Ovary (tissue), 9 donors: ENCODE results near the gene MTG1. TPM values are rescaled to one million over a fixed set of nuclear protein-coding genes. Genes with fewer than 3 reads are reported as not detected.
"Not testable (repeated sequence)": the region's sequence is repeated elsewhere in the genome, so short reads cannot be mapped to it uniquely, and the experiment has no call there.

Experiments
- DNase-seq, 5 donors: peaks; one replicate each; pipeline ENCODE4 v3.0.0-alpha.2; 2019 to 2020
- H3K27ac ChIP-seq, 2 donors: fragments of 200-600 bp; one replicate each; pipeline versions ENCODE4 v1.5.1 to v1.8.0; 2019 to 2022
- H3K27me3 ChIP-seq: fragments of 200-600 bp; one replicate; pipeline ENCODE4 v1.8.0; 2022
- H3K36me3 ChIP-seq: fragments of 200-600 bp; sonication (generic); one replicate; pipeline ENCODE4 v1.5.1; 2019
- H3K4me1 ChIP-seq: one replicate; pipeline ENCODE4 v1.8.1; 2013; ENCODE audit warnings: mild to moderate bottlenecking, moderate library complexity; ENCODE audit not compliant: insufficient read depth
- H3K4me3 ChIP-seq: fragments of 200-600 bp; sonication (generic); one replicate; pipeline ENCODE4 v1.5.1; 2017
- H3K9me3 ChIP-seq, 2 donors: fragments of 200-600 bp in 1 of 2; sonication (generic) in 1 of 2; one replicate each; pipeline versions ENCODE4 v1.5.1 to v1.8.1; 2013 to 2019; ENCODE audit warnings: mild to moderate bottlenecking in 1 of 2, moderate library complexity in 1 of 2
- CTCF ChIP-seq, 3 donors: fragments of 450-650 bp in 2 of 3; fragments of 200-600 bp in 1 of 3; IDR thresholded peaks; one replicate each; pipeline versions ENCODE4 v1.5.1 to v1.8.0; 2016 to 2022; ENCODE audit warnings: antibody characterized with exemption in 3 of 3, mild to moderate bottlenecking in 1 of 3
- EP300 ChIP-seq: sonication (generic); formaldehyde crosslinking; IDR thresholded peaks from one replicate; pipeline ENCODE4 v1.6.1; 2017; ENCODE audit warnings: antibody characterized with exemption
- POLR2A ChIP-seq: fragments of 450-650 bp; IDR thresholded peaks from one replicate; pipeline ENCODE4 v1.6.1; 2017; ENCODE audit warnings: antibody characterized with exemption, mild to moderate bottlenecking, moderate library complexity
- WGBS, 3 donors: extraction: QIAGEN DNeasy Blood & Tissue Kit in 1 of 3; methylation state at CpG; one replicate each; pipeline versions ENCODE4 v1.1.5 to v1.1.7; 2013 to 2017; 5-methylcytosine and 5-hydroxymethylcytosine counted together
- intact Hi-C, 4 donors: fragments of 100-400 bp; cut with DNase I; formaldehyde crosslinking; loops; one replicate each; pipeline versions ENCODE4 v1.11.0 to v1.15.1; 2022 to 2023
- polyA plus RNA-seq, 2 donors: library from polyadenylated mRNA; stranded (reverse); fragments of 200-250 nt in 1 of 2; fragments of 350-450 nt in 1 of 2; fragmentation: Illumina TruSeq in 1 of 2; extraction: RNeasy Lipid Tissue Mini Kit (QIAGEN cat#74804) in 1 of 2; gene quantifications; one replicate each; pipeline ENCODE4 v1.2.3, GENCODE V29; 2013 to 2014
- total RNA-seq, 7 donors: library from RNA; depleted of rRNA in 2 of 7; stranded (reverse); fragments of >200 nt in 2 of 7; fragmentation: NEBNext Ultra II Directional in 3 of 7; extraction: Animal tissue kit (Norgen Biotek cat#: 25700) in 3 of 7; gene quantifications; one replicate each; pipeline versions ENCODE4 v1.1.0 to v1.2.4, GENCODE V29; 2016 to 2023
- donor health status: DM: no; HTN: no; CAD: no; lungs with moderate emphysema.
- donor health status: DM: no; HTN: no; CAD: no.
- donor health status: Bipolar disorder and iron deficiency.
- donor health status: DM: yes; HTN: yes; CAD: no.
- donor health status: DM: no; HTN: no; CAD: no.
- donor health status: DM: yes; HTN: yes; CAD: no.

The MTG1 gene
- total and polyA plus RNA-seq, 9 donors: 23.1 to 55.1 (median 33.7) TPM

GRCh38 chr10:133438711-133439273 is 44.8 kb downstream of the MTG1 start:
- WGBS, 3 donors: 78 to 84% (median 83%) methylated on average over 11 of the region's 11 CpGs
- TF ChIP-seq POLR2A (no peak), CTCF (IDR thresholded peaks at IDR 0.05) (no peak), EP300 (no peak)
- H3K4me1 ChIP-seq: no peaks in the 10 kb centered on the region
- H3K9me3 ChIP-seq: no peaks in the 10 kb centered on the region
- H3K4me3 ChIP-seq: no peak overlapping the region
- intact Hi-C loops: no loop called here
- H3K27ac ChIP-seq: no peak overlapping the region
- DNase-seq: peak in 1 of 5 donors; percentile 4
- no peaks in the 10 kb centered on the region for H3K36me3 ChIP-seq
- no peaks in the 10 kb centered on the region for H3K27me3 ChIP-seq

GRCh38 chr10:133439517-133440461 is 45.8 kb downstream of the MTG1 start:
- no peaks in the 10 kb centered on the region for H3K27me3 ChIP-seq
- H3K9me3 ChIP-seq: no peaks in the 10 kb centered on the region
- H3K36me3 ChIP-seq: no peaks in the 10 kb centered on the region
- intact Hi-C loops: no loop called here
- H3K4me3 ChIP-seq: no peak overlapping the region
- no peak for TF ChIP-seq EP300
- TF ChIP-seq POLR2A: no peak
- TF ChIP-seq CTCF (IDR thresholded peaks at IDR 0.05): no peak
- no peak overlapping the region for H3K27ac ChIP-seq
- H3K4me1 ChIP-seq: no peaks in the 10 kb centered on the region
- WGBS, 3 donors: 88 to 91% (median 89%) methylated on average over 25 of the region's 25 CpGs
- no peak for DNase-seq

- no peak for DNase-seq
- 91 to 94% (median 93%) methylated on average over 15 to 18 of the region's 18 CpGs for WGBS, 3 donors
Measured at GRCh38 chr10:133440633-133441285, 46.8 kb downstream of the MTG1 start.

GRCh38 chr10:133441356-133441755 is 47.4 kb downstream of the MTG1 start:
- H3K27ac ChIP-seq, H3K4me1 ChIP-seq, H3K27me3 ChIP-seq, H3K4me3 ChIP-seq, H3K36me3 ChIP-seq, H3K9me3 ChIP-seq, intact Hi-C loops, DNase-seq: not testable (repeated sequence)
- 84 to 86% (median 86%) methylated on average over 8 to 17 of the region's 21 CpGs for WGBS, 3 donors

More at GRCh38 chr10:133440633-133441285, 46.8 kb downstream of the MTG1 start:
- no peaks in the 10 kb centered on the region for H3K27me3 ChIP-seq
- H3K4me3 ChIP-seq: no peak overlapping the region
- H3K9me3 ChIP-seq: peaks cover 0 to 3% of the 10 kb centered on the region in 2 donors
- H3K27ac ChIP-seq: no peak overlapping the region
- intact Hi-C loops: no loop called here
- H3K4me1 ChIP-seq: no peaks in the 10 kb centered on the region
- TF ChIP-seq POLR2A (no peak), CTCF (IDR thresholded peaks at IDR 0.05) (no peak), EP300 (no peak)
- no peaks in the 10 kb centered on the region for H3K36me3 ChIP-seq
